Renal cortical epithelial cell (primary cell): ENCODE measurements around the gene PROCR. TPM values are rescaled to one million over a fixed set of nuclear protein-coding genes. Genes with fewer than 3 reads are reported as not detected.
"Not testable (repeated sequence)": the region's sequence is repeated elsewhere in the genome, so short reads cannot be mapped to it uniquely, and the experiment has no call there.

ENCODE experiments used
- DNase-seq: peaks from one replicate; pipeline ENCODE4 v3.0.0-alpha.2; 2011; ENCODE audit warnings: low read depth
- total RNA-seq: library from RNA; depleted of rRNA; stranded (reverse); fragments of >200 nt; gene quantifications from 2 replicates; pipeline ENCODE4 v1.2.3, GENCODE V29; 2014

The PROCR gene
- total RNA-seq, 1 donor from 2014 or later: 31.5 TPM

DNA sequence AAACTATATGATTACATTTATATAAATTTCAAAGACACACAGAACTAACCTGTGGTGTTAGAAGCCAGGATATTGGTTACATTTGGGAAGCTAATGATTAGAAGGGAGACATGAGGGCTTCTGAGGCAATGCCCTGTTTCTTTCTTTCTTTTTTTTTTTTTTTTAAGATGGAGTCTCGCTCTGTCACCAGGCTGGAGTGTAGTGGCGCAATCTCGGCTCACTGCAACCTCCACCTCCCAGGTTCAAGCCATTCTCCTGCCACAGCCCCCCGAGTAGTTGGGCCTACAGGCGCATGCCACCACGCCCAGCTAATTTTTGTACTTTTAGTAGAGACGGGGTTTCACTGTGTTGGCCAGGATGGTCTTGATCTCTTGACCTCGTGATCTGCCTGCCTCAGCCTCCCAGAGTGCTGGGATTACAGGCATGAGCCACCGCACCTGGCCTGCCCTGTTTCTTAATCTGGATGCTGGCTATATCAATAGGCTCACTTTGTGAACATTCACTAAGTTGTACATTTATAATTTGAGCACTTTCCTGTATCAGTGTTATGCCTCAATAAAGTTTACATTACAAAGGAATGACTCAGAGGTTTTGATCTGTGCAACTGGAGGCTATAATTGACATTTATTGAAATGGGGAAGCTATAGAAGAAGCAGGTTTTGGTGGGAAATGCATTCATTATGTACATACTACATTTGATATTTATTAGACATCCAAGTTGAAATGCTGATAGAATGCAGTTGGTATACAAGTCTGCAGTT, 21.3 kb downstream of the PROCR start:
- DNase-seq: not testable (repeated sequence)

DNA sequence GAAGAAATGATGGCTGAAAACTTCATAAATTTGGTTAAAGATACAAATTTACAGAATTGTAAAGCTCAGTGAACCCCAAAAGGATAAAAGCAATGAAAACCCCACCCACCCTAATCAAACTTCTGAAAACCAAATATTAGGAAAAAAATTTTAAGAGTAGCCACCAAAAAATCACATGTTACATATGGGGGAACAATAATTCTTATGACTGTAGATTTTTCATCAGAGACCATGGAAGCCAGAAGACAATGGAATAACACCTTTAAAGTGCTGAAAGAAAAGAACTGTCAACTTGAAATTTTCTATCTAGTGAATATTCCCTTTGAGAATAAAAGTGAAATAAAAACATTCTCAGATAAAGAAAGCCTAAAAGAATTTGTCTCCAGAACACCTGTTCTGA, 24.4 kb downstream of the PROCR start:
- no peak for DNase-seq

DNA sequence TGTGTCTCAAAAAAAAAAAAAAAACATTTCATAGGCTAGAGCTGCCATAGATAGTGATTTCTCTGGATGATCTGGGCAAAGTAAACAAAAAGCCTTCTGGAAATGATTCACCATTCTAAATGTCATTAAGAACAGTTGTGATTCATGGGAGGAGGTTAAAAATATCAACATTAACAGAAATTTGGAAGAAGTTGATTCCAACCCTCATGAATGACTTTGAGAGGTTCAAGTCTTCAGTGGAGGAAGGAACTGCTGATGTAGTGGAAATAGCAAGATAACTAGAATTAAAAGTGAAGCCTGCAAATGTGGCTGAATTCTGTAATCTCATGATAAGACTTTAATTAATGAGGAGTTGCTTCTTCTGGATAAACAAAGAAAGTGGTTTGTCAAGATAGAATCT, 27.9 kb downstream of the PROCR start:
- DNase-seq: peak; percentile 34

DNA sequence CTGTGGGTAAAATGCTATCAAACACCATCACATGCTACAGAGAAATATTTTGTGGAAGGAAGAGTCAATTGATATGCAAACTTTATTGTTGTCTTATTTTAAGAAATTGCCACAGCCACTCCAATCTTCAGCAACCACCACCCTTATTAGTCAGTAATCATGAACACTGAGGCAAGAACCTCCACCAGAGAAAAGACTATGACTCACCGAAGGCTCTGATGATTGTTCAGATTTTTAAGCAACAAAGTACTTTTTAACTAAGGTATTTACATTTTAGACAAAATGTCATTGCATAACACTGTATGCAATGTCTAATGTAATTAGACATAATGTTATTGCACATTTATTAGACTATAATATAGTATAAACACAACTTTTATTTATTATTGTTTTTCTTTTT, 28.4 kb downstream of the PROCR start:
- DNase-seq: peak; percentile 83

DNA sequence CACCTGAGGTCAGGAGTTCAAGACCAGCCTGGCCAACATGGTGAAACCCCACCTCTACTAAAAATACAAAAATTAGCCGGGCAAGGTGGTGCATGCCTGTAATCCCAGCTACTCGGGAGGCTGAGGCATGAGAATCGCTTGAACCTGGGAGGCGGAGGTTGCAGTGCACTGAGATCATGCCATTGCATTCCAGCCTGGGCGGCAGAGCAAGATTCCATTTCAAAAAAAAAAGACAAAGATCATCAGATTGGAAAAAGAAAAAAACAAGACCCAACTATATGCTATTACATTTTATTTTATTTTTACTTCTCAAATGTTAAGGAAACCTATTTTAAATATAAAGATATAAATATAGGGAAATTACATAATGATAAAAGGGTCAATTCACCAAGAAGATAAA, 29.6 kb downstream of the PROCR start:
- DNase-seq: not testable (repeated sequence)

DNA sequence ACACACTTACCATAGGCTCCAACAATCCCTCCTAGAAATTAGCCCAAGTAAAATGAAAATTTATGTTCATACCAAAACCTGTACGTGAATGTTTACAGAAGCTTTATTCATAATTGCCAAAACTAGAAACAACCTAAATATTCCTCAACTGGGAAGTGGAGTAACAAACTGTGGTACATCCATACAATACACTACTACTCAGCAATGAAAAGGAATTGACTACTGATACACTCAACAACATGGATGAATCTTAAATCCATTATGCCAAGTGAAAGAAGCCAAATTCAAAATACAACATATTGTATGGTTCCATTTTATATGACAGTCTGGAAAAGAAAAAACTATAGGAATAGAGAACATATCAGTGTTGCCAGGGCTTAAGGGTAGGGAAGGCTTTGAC, 34.9 kb downstream of the PROCR start:
- DNase-seq: no peak

DNA sequence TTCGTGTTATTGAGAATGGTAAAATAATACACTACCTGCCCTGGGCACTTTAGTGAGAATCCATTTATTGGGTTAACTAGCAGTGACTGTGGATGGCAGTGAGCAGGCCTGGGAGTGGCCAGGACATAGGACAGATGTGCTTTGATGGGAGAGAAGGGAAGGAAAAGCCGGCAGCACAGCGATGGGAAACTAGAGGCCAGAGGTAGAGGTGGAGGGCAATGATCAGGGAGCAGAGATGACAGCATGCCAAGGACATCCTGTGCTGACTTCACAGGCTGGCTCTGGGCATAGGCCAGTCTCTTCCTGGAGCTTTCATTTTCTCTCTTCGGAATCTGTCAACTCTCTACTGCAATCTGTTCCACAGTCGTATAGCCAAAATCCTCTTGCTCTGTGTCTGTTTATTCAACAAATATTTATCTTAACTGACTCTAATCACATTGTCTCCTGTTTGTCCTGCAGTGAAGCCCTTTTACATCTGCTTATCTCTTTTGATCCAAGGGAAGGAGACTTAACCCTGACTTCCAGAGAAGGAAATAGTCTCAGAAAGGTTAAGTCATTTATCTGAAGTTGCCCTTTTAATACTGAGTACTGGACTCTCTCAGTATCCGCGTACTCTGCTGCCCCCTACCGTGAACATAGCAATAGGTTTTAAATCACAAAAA, 36.2 kb downstream of the PROCR start:
- peak; percentile 78 for DNase-seq

DNA sequence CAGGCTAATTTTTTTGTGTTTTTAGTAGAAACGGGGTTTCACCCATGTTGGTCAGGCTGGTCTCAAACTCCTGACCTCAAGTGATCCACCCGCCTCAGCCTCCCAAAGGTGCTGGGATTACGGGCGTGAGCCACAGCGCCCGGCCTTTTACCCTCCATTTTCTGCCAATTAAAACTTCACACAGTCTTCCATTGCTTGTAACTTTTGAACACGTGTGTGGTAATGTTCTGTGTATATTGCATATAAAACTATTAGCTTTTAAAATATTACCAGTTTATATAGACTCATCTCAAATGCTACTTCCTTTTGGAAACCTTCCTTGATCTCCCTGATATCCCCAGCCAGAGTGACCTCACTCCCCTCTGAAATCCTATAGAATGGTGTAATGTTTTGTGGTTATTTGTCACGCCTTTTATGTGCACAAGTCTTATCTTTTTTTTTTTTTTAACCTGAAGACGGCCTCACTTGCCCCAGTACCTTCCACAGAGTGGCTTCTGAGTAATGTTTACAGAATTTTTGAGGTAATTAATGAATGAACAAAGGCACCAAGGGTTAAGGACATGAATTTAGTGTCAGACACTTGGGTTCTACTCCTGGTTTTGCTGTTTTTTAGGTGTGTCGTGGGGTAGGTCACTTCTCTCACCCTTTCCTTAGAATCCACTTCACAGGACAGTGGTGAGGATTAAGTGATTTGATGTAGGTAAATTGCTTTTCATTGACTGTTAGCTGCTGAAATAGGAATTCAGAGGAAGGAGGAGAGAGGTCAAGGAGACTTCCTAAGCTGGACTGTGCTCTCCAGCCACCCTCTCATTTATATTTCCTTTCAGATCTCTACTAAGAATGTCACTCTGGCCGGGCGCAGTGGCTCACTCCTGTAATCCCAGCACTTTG, 43.4 kb downstream of the PROCR start:
- DNase-seq: peak; percentile 78

DNA sequence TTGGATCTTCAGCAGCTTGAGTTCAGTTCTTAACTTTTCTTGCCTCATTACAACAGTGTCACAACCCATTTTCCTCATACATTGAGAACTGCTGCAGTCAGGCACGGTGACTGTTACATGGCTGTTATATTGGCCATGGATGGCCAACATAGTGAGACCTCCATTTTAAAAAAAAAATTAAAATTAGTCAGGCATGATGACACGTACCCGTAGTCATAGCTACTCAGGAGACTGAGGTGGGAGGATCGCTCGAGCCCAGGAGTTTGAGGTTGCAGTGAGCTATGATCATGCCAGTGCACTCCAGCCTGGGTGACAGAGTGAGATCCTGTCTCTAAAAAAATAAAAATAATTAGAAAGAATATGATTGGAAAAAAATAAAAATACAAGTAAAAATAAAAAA, 44.7 kb downstream of the PROCR start:
- no peak for DNase-seq

DNA sequence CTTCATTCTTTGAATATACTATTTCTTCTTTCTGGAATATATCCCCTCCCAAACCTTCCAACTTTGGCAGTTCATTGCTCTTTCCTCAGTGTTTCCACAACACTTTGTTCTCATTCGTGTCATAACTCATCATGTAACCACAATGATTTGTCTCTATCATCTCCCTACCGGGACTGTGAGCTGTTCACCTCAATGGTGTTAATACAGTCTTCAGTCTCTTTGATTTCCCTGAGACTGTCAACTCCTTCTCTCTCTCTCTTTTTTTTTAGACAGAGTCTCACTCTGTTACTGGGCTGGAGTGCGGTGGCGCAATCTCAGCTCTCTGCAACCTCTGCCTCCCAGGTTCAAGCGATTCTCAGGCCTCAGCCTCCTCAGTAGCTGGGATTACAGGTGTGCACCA, 52.1 kb downstream of the PROCR start:
- DNase-seq: no peak

DNA sequence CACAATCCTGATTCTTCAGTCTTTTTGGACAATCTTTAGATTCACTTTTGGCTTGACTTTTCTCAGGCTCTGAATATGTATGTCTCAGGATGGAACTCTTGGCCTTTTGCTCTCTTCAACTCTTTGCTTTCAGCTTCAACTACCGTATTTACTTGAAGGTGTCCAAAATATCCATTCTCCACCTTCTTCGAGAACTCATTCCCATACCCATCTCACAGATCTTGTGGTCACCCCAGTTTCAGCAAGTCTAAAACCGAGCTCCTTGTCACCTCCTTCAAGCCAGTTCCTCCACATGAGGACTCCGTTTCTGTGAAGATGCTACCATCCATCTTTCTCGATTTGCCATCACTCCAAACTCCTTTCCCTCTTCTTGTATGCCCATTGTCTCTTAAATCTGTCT, 52.7 kb downstream of the PROCR start:
- no peak for DNase-seq

DNA sequence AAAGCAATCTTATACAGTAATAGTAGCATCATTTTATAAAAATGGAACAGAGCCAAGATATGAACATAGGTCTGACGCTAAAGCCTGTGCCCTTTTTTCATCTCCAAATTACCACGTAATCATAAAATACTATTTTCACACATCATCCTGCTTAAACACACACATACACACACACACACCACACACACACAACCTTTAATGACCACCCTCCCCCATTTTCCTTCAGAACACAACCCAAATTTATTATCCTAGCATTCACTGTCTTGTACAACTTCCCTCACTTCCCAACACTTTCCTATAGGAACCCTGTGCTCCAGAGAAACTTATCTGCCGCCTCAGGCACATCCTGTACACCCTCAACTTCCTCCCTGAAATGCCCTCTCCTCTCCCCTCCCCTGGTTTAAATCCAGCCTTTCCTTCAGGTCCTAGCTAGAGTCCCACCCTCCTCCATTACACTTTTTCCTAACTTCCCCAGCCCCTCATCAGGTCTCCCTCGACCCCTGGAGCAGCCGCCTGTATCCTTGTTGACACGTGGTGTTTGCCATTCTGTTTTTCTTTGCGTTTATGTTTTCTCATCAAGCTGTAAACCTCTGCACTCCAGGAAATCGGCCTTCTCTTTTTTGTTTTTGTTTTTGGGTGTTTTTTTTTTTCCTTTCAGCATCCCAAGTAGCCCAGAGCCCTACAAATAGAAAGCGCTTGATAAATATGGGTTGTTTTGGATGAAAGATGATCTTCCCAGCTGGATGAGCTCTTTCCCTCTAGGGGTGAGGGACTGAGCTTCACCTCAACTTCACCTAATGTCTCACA, 53.6 kb downstream of the PROCR start:
- no peak for DNase-seq

DNA sequence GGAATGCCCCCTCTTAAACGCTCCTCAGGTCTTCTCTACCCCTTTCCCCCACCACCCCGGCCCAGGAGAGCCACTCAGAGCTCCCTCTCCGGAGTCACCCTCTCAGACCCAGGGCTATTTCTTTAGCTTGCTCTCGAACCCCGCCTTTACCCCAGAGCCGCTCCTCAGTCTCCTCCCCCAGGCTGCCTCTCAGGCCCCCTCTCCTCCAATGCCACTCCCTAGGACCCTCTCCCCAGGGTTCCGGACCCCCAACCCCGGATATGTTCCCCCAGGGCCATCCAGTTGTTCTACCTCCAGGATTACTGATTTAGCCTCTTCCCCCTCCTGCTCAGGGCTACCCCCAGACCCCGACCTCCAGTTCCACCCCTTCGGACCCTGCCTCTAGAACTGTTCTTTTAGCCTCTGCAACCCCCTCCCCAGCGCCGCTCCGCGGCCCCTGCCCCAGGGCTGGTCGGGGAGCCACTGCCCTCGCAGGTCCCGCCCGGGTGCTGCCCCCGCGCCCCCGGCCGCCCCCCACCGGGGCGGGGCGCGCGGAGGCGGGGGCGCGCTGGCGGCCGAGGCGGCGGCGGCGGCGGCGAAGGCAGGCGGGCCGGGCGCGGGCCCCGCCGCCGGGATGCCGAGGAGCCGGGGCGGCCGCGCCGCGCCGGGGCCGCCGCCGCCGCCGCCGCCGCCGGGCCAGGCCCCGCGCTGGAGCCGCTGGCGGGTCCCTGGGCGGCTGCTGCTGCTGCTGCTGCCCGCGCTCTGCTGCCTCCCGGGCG, 54.4 kb downstream of the PROCR start, which contains the start of gene MMP24:
Gene MMP24 (plus strand): TSS at position 565 of the 758 bp plus-strand sequence. CDS start 49 bp downstream, at position 614.
- DNase-seq: no peak

Other genes starting within 250 kb of the PROCR start
- gene GSS, start 216.3 kb upstream of the PROCR start, total RNA-seq: 86.7 and 89.2 TPM in 2 replicates
- 0.05 TPM in 1 of 2 replicates, not detected in the other for gene MYH7B, start 216.2 kb upstream of the PROCR start, total RNA-seq
- gene TRPC4AP, start 79.3 kb upstream of the PROCR start, total RNA-seq: 82.0 and 93.3 TPM in 2 replicates
- gene EDEM2, start 24.7 kb upstream of the PROCR start, total RNA-seq: 51.9 and 78.1 TPM in 2 replicates
- 46.4 and 64.1 TPM in 2 replicates for gene MMP24, start 54.6 kb downstream of the PROCR start, total RNA-seq
- gene MMP24OS, start 106.0 kb downstream of the PROCR start, total RNA-seq: 0.69 and 11.1 TPM in 2 replicates
- gene EIF6, start 112.7 kb downstream of the PROCR start, total RNA-seq: 199 and 503 TPM in 2 replicates
- not detected in 2 replicates for gene FAM83C, start 120.4 kb downstream of the PROCR start, total RNA-seq
- 24.3 and 49.3 TPM in 2 replicates for gene UQCC1, start 239.9 kb downstream of the PROCR start, total RNA-seq